Calu3 (cell line): ENCODE measurements around the gene CDC14A. TPM values are rescaled to one million over a fixed set of nuclear protein-coding genes. Genes with fewer than 3 reads are reported as not detected.

Experiments used
- BruUV-seq: library from RNA; stranded (reverse); fragments of 400-500 nt; replicated peaks from 2 replicates; lab custom pipeline; 2021; lab: Mats Ljungman, UMichigan
- CTCF ChIA-PET: fragments of 300-600 bp; sonication (Branson Sonifier 250); formaldehyde crosslinking; loops from one replicate; lab custom pipeline; 2022; ENCODE audit warnings: antibody characterized with exemption; lab: Charles Lee
- DNase-seq: peaks from one replicate; pipeline ENCODE4 v3.0.0; 2022
- H3K27ac Mint-ChIP-seq: one replicate; pipeline ENCODE4 v1.8.0; 2022; ENCODE audit warnings: mixed read lengths; ENCODE audit not compliant: unreplicated experiment
- H3K27me3 Mint-ChIP-seq: one replicate; pipeline ENCODE4 v1.8.0; 2022; ENCODE audit warnings: mixed read lengths; ENCODE audit not compliant: unreplicated experiment
- H3K36me3 Mint-ChIP-seq: one replicate; pipeline ENCODE4 v1.8.0; 2022; ENCODE audit warnings: mild to moderate bottlenecking, moderate library complexity, mixed read lengths; ENCODE audit not compliant: insufficient read depth, unreplicated experiment
- H3K4me1 Mint-ChIP-seq: one replicate; pipeline ENCODE4 v1.8.0; 2022; ENCODE audit warnings: mild to moderate bottlenecking, low read depth, mixed read lengths; ENCODE audit not compliant: unreplicated experiment
- H3K4me3 Mint-ChIP-seq: one replicate; pipeline ENCODE4 v1.8.0; 2022; ENCODE audit warnings: mild to moderate bottlenecking, low read depth, moderate library complexity, mixed read lengths; ENCODE audit not compliant: unreplicated experiment
- H3K9me3 Mint-ChIP-seq: one replicate; pipeline ENCODE4 v1.8.0; 2022; ENCODE audit warnings: low read depth, mixed read lengths; ENCODE audit not compliant: unreplicated experiment
- CTCF ChIP-seq: fragments of 200-600 bp; IDR thresholded peaks from one replicate; pipeline ENCODE4 v1.8.0; 2022; ENCODE audit warnings: antibody characterized with exemption; ENCODE audit not compliant: unreplicated experiment
- intact Hi-C: fragments of 100-400 bp; cut with micrococcal nuclease; formaldehyde crosslinking; loops from one replicate; pipeline ENCODE4 v1.10.0; 2022; ENCODE audit not compliant: unreplicated experiment
- total RNA-seq: library from RNA; stranded (reverse); gene quantifications from 2 replicates; pipeline ENCODE4 v1.2.3, GENCODE V29; 2022

The CDC14A gene
- total RNA-seq, 1 experiment from 2014 or later, result 8.5 TPM

- no TSS peak for BruUV-seq
- DNase-seq, result no peak
- intact Hi-C loops, result no loop called here
- H3K9me3 Mint-ChIP-seq, result no peaks in the 10 kb centered on the region
- H3K27ac Mint-ChIP-seq, result no peak overlapping the region
- H3K4me3 Mint-ChIP-seq, result no peak overlapping the region
- H3K4me1 Mint-ChIP-seq, result peaks cover 7% of the 10 kb centered on the region
- no peak for TF ChIP-seq CTCF
- no peaks in the 10 kb centered on the region for H3K27me3 Mint-ChIP-seq
- CTCF ChIA-PET, result no interaction called here
- H3K36me3 Mint-ChIP-seq, result no peaks in the 10 kb centered on the region
Observed at GRCh38 chr1:100411574-100411973, 59.3 kb downstream of the CDC14A start.

GRCh38 chr1:100413035-100413434 is 60.7 kb downstream of the CDC14A start:
- Mint-ChIP-seq H3K4me1 (peaks cover 7% of the 10 kb centered on the region), H3K27me3 (no peaks in the 10 kb centered on the region), H3K27ac (no peak overlapping the region), H3K4me3 (no peak overlapping the region), H3K36me3 (no peaks in the 10 kb centered on the region), H3K9me3 (no peaks in the 10 kb centered on the region)
- BruUV-seq, result no TSS peak
- no peak for TF ChIP-seq CTCF
- intact Hi-C loops, result no loop called here
- CTCF ChIA-PET, result no interaction called here
- no peak for DNase-seq

- CTCF ChIA-PET, result no interaction called here
Observed at GRCh38 chr1:100414693-100415497, 62.6 kb downstream of the CDC14A start.

GRCh38 chr1:100415498-100415778 is 63.1 kb downstream of the CDC14A start:
- Mint-ChIP-seq H3K4me3 (no peak overlapping the region), H3K4me1 (peaks cover 7% of the 10 kb centered on the region), H3K27ac (no peak overlapping the region), H3K9me3 (no peaks in the 10 kb centered on the region), H3K36me3 (no peaks in the 10 kb centered on the region), H3K27me3 (no peaks in the 10 kb centered on the region)
- no peak for TF ChIP-seq CTCF
- intact Hi-C loops, result no loop called here
- CTCF ChIA-PET, result no interaction called here
- no TSS peak for BruUV-seq
- no peak for DNase-seq

More at GRCh38 chr1:100414693-100415497, 62.6 kb downstream of the CDC14A start:
- H3K27me3 Mint-ChIP-seq, result no peaks in the 10 kb centered on the region
- DNase-seq, result no peak
- intact Hi-C loops, result no loop called here
- no peaks in the 10 kb centered on the region for H3K9me3 Mint-ChIP-seq
- peaks cover 7% of the 10 kb centered on the region for H3K4me1 Mint-ChIP-seq
- no peak overlapping the region for H3K27ac Mint-ChIP-seq
- H3K36me3 Mint-ChIP-seq, result no peaks in the 10 kb centered on the region
- H3K4me3 Mint-ChIP-seq, result no peak overlapping the region
- no peak for TF ChIP-seq CTCF
- no TSS peak for BruUV-seq
